ENCODE measurements around the gene STK24.

STK24 gene

DNA sequence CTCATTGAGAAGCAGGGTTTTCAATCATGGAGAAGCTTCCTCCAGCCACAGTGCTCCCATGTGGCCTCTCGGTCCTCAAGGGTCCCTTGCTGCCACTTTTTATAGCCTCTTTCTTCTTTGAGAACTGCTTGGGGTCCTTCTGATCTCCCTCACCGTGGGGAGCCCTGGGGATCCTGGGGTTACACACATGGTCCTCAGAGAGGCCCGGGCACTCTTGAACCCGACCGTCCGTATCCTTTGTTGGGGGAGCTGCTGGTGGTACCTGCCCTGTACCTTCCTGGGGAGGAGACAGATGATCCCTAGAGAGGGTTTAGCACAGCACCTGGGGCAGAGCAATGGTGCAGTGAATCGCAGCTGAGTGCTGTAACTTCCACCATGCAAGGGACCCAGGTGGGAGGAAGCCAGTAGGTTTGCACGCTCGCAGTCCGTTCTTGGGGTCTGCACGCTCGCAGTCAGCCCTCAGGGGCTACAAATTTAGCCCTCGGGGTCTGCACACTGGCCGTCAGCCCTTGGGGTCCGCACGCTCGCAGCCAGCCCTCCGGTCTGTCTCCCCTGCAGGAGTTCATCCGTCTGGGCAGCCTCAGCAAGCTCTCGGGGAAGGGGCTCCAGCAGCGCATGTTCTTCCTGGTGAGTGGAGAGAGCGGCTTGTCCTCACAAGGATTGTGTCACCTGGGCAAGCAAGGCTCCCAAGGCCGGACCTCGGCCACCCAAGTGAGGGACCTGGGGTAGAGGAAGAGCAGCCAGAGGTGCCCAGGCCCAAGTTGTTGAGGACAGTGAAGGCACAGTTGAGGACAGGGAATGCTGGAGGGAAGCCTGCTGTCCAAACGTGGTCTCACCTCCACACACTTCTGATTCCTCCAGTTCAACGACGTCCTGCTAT, 138.4 kb downstream of the STK24 start:
- Histone ChIP-seq H2AFZ (ENCODE audit: low read depth, low read length) (no peak overlapping the region), H3K27me3 (ENCODE audit: low read depth, low read length) (no peaks in the 10 kb centered on the region), H3K9ac (ENCODE audit: low read length) (no peak overlapping the region), H3K4me3 (ENCODE audit: low read length) (no peak overlapping the region), H3K27ac (ENCODE audit: low read length) (no peak overlapping the region), H3K4me1 (ENCODE audit: low read length) (no peaks in the 10 kb centered on the region), H4K20me1 (ENCODE audit: insufficient read depth, low read length) (no peaks in the 10 kb centered on the region), H3K36me3 (replicated peaks; ENCODE audit: low read depth, low read length) (no peaks in the 10 kb centered on the region), H3K9me3 (ENCODE audit: insufficient read depth, low read length) (no peaks in the 10 kb centered on the region), H3K4me2 (ENCODE audit: low read length) (no peak overlapping the region), H3K79me2 (ENCODE audit: low read length) (no peaks in the 10 kb centered on the region)
- TF ChIP-seq, protein P1, sequence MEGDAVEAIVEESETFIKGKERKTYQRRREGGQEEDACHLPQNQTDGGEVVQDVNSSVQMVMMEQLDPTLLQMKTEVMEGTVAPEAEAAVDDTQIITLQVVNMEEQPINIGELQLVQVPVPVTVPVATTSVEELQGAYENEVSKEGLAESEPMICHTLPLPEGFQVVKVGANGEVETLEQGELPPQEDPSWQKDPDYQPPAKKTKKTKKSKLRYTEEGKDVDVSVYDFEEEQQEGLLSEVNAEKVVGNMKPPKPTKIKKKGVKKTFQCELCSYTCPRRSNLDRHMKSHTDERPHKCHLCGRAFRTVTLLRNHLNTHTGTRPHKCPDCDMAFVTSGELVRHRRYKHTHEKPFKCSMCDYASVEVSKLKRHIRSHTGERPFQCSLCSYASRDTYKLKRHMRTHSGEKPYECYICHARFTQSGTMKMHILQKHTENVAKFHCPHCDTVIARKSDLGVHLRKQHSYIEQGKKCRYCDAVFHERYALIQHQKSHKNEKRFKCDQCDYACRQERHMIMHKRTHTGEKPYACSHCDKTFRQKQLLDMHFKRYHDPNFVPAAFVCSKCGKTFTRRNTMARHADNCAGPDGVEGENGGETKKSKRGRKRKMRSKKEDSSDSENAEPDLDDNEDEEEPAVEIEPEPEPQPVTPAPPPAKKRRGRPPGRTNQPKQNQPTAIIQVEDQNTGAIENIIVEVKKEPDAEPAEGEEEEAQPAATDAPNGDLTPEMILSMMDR (IDR thresholded peaks at IDR 0.05; ENCODE audit: low read depth, low read length): no peak
- TF ChIP-seq EZH2phosphoT487 (IDR thresholded peaks at IDR 0.05; ENCODE audit: low read depth): no peak

DNA sequence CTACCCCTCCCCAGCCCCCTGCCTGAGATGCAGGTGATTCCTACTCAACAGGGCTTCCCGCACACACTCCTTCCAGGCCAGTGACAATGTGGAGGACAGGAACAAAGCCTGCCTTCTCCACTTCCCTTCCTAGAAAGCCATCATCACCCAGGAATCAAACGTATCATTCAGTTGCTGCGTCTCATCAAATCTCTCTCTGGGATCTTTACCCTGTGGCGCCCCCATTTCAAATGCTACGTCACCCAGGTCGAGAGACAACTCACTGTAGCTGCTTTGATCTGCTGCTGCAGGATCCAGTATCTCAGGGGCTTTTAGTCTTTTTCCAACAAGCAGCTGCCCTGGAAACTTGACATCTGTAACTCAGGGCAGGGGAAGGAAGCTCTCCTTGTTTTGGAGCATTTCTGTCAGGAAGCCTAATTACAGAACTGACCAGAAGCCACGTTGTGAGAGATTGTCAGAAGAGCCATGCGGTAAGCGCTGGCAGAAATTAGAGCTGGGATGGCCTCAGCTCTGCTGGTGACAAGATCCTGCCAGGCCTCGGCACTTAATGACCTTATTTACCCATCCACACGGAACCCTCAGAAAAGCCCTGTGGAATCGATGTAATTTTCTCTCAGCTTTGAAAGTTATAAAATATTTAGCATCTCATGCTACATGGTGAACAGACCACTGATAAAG, 140.5 kb downstream of the STK24 start:
- H2AFZ ChIP-seq (ENCODE audit: low read depth, low read length): no peak overlapping the region
- no peaks in the 10 kb centered on the region for H3K36me3 ChIP-seq (replicated peaks; ENCODE audit: low read depth, low read length)

DNA sequence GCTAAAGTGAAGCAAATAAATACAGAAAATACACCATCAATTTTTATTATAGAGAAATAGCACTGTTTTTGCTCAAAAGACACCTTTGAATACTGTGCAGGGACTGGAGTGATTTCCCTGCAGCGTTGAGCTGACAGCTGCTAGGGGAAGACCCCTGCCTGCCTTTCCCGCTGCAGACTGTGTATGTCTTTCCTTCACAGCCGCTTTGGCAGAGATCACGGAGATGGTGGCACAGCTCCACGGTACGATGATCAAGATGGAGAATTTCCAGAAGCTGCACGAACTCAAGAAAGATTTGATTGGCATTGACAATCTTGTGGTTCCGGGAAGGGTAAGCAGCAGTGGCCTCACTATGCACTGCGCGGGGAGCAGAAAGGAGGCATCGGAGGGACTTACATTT, 141.5 kb downstream of the STK24 start:
- H3K4me3 ChIP-seq (ENCODE audit: low read length): no peak overlapping the region
- H3K4me1 ChIP-seq (ENCODE audit: low read length): no peaks in the 10 kb centered on the region
- H3K79me2 ChIP-seq (ENCODE audit: low read length): no peaks in the 10 kb centered on the region
- H4K20me1 ChIP-seq (ENCODE audit: insufficient read depth, low read length): no peaks in the 10 kb centered on the region
- no peaks in the 10 kb centered on the region for H3K9me3 ChIP-seq (ENCODE audit: insufficient read depth, low read length)
- peaks cover 9% of the 10 kb centered on the region for H3K27me3 ChIP-seq (ENCODE audit: low read depth, low read length)
- H3K27ac ChIP-seq (ENCODE audit: low read length): no peak overlapping the region
- H3K9ac ChIP-seq (ENCODE audit: low read length): no peak overlapping the region
- no peak overlapping the region for H2AFZ ChIP-seq (ENCODE audit: low read depth, low read length)
- H3K4me2 ChIP-seq (ENCODE audit: low read length): no peak overlapping the region
- TF ChIP-seq, protein P1 (IDR thresholded peaks at IDR 0.05; ENCODE audit: low read depth, low read length): no peak
- no peak for TF ChIP-seq EZH2phosphoT487 (IDR thresholded peaks at IDR 0.05; ENCODE audit: low read depth)
- no peaks in the 10 kb centered on the region for H3K36me3 ChIP-seq (replicated peaks; ENCODE audit: low read depth, low read length)

More for the DNA sequence above, 140.5 kb downstream of the STK24 start:
- Histone ChIP-seq H3K4me1 (ENCODE audit: low read length) (no peaks in the 10 kb centered on the region), H4K20me1 (ENCODE audit: insufficient read depth, low read length) (no peaks in the 10 kb centered on the region), H3K9ac (ENCODE audit: low read length) (no peak overlapping the region), H3K27ac (ENCODE audit: low read length) (no peak overlapping the region), H3K4me3 (ENCODE audit: low read length) (no peak overlapping the region), H3K27me3 (ENCODE audit: low read depth, low read length) (peaks cover 5% of the 10 kb centered on the region), H3K9me3 (ENCODE audit: insufficient read depth, low read length) (no peaks in the 10 kb centered on the region), H3K4me2 (ENCODE audit: low read length) (no peak overlapping the region), H3K79me2 (ENCODE audit: low read length) (no peaks in the 10 kb centered on the region)
- no peak for TF ChIP-seq EZH2phosphoT487 (IDR thresholded peaks at IDR 0.05; ENCODE audit: low read depth)
- TF ChIP-seq, protein P1 (IDR thresholded peaks at IDR 0.05; ENCODE audit: low read depth, low read length): no peak

DNA sequence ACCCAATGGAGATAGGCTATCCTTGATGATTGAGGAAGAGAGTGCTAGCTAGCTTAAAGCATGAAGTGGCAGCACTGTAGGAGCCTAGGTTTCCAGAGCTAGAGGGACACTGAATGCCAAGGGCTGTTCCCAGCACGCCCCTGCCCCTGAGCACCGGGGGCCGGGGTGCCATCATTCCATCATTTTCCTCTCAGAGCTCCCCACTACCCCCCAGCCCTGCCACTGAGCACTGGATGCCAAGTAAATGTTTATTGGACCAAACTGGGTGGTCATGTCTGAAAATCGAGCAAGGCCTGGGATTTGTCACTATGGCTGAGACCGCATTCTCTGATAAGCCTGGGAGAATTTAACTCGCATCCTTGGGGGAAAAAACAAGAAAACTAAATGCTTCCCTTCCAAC, 142.8 kb downstream of the STK24 start:
- H3K27me3 ChIP-seq (ENCODE audit: low read depth, low read length): peaks cover 12% of the 10 kb centered on the region
- no peaks in the 10 kb centered on the region for H3K9me3 ChIP-seq (ENCODE audit: insufficient read depth, low read length)
- no peaks in the 10 kb centered on the region for H3K4me1 ChIP-seq (ENCODE audit: low read length)
- no peak overlapping the region for H3K27ac ChIP-seq (ENCODE audit: low read length)
- no peaks in the 10 kb centered on the region for H3K36me3 ChIP-seq (replicated peaks; ENCODE audit: low read depth, low read length)
- no peak overlapping the region for H3K9ac ChIP-seq (ENCODE audit: low read length)
- no peak overlapping the region for H3K4me3 ChIP-seq (ENCODE audit: low read length)
- no peaks in the 10 kb centered on the region for H4K20me1 ChIP-seq (ENCODE audit: insufficient read depth, low read length)
- H3K4me2 ChIP-seq (ENCODE audit: low read length): no peak overlapping the region
- no peak overlapping the region for H2AFZ ChIP-seq (ENCODE audit: low read depth, low read length)
- TF ChIP-seq, protein P1 (IDR thresholded peaks at IDR 0.05; ENCODE audit: low read depth, low read length): no peak
- H3K79me2 ChIP-seq (ENCODE audit: low read length): no peaks in the 10 kb centered on the region

Measured in OCI-LY3 (cell line).